HG03354 (cell line): Measurements from ENCODE around the gene PSMD8.

ENCODE experiments used
- ATAC-seq: cut with Tn5 transposase; IDR thresholded peaks from one replicate; pipeline ENCODE4 v1.9.1; 2021; ENCODE audit warnings: mild to moderate bottlenecking; ENCODE audit not compliant: unreplicated experiment, poor library complexity, severe bottlenecking

The PSMD8 gene

DNA sequence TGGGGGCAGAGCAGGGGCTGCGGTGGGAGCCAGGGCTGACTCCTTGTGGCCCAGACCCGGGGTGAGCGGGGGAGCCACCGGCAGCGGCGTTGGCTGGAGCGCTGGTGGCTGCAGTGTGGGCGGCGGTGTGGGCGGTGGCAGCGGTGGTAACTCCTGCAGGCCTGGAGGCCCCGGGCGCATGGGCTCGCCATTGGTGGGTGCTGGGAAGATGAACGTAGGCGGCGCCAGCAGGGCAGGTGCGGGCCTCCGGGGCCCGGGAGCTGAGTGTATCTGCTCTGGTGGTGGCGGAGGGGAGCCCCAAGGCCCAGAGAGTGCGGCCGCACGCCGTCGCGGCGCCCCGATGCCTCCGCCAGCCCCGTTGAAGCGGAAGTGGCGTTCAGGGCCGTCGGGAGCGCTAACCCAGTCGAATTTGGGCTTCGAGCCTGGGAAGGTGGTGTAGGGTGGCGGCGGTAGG, 11.5 kb downstream of the PSMD8 start:
- ATAC-seq = no peak

DNA sequence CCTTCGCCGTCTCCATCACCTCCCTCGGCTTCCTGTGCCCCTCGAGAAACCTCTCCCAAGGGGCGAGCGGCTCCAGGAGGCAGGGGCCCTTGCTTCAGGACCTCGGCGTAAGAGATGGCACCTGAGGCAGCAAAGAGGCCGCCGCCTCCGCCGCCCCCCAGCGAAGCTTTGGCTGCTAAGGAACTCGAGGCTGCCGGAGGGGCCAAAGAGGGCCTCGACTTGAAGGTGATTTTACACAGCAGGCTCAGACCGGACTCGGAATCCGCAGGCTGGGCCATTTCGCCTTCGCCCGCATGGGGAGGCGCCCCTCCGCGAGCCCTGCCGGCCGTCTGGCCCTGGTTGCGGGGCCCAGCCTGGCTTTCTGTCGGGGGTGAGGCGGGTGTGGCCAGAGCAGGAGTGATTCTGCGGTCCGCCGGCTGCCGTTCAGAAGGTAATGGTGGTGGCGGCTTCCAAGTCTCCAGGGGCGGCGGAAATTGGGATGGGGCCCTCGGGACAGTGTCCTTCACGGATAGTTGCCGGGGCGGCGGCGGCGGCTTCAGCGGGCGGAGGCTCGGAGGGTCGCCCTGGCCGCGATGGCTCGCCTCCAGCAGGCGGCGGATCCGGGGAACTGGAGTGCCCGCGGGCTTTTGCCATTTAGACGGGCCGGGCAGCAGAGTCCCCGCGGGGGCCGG, 12.1 kb downstream of the PSMD8 start:
- no peak for ATAC-seq

GRCh38 chr19:38386971-38387549, 12.7 kb downstream of the PSMD8 start:
- ATAC-seq = no peak

- ATAC-seq = peak; percentile 49
Observed at GRCh38 chr19:38387550-38388348, 13.4 kb downstream of the PSMD8 start, which contains the start of gene GGN. TSS of gene GGN (minus strand) at chr19:38388034. CDS start at chr19:38387261, 773 bp downstream.

DNA sequence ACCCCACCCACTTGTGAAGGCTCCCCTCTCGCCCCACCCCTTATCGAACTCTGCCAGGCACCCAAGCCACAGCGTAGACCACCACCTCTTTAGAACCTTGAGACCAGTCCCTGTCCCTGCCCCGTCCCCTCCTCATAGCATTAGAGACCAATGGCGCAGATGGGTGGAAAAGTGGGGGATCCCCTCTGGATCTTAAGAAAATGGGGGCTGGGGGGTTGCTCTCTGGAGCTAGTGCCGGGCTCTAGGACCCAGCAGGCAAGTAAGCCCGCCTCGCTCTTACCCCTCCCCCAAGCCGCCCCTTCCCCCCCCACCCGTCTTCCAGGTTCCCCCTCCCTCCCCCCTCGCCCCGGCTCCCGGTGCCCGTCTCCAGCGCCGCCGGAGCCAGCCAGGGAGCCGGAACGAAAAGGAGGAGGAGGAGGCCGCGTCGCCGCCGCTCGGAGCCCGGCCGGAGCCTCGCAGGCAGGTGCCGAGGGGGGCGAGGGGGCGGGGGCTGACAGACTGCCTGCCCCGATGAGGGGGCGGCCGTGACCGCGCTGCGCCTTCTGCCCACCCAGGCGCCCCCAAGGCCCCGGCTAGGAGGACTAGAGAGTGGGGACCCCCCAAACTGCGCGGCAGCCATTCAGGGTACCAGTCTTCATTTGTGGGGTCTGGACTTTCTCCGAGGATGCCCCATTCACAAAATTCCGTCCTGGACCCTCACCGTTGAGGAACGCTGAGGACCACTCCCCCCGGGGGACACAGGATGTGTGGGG, 14.2 kb downstream of the PSMD8 start, which contains the start of gene SPRED3:
Gene SPRED3, plus strand, starts transcription at position 349 of the 752 bp plus-strand sequence. CDS start 1,606 bp downstream, outside the sequence.
- no peak for ATAC-seq

DNA sequence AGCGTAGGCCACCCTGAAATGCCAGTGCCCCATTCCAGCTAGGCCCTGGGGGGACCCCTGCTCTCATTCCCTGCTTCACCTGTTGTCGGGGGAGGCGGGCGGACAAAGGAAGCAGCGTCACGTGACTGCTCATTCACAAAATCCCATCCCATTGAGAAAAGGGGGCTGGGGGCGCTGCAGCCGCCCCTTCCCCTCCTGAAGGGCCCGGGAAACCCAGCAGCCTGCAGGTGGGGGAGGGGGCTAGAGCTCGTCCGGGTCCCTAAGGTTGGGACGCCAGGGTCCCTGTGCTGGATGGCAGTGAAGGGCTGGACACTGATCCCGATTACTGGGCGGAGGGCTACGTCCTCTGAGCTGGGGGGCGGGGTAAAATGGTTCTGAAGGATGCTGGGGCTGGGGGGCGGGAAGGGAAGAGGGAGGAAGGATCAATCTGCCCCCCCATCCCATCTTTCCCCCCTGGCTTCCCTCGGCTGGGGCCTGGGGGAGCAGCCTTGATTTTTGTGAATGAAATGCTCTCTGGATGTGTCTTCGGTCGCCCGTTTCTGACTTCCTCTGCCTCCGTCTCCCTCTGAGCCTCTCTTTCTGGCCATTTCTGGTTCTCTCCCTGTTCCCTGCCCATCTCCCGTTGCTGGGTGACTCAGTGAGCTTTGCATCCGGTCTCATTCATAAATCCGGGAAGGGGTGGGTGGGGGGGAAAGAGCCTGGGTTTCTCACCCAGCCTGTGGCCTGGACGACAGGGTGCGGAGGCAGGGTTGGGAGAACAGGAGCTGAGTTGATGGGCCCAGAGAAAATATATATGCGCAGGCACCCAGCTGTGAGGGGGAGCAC, 14.9 kb downstream of the PSMD8 start:
- ATAC-seq = no peak

DNA sequence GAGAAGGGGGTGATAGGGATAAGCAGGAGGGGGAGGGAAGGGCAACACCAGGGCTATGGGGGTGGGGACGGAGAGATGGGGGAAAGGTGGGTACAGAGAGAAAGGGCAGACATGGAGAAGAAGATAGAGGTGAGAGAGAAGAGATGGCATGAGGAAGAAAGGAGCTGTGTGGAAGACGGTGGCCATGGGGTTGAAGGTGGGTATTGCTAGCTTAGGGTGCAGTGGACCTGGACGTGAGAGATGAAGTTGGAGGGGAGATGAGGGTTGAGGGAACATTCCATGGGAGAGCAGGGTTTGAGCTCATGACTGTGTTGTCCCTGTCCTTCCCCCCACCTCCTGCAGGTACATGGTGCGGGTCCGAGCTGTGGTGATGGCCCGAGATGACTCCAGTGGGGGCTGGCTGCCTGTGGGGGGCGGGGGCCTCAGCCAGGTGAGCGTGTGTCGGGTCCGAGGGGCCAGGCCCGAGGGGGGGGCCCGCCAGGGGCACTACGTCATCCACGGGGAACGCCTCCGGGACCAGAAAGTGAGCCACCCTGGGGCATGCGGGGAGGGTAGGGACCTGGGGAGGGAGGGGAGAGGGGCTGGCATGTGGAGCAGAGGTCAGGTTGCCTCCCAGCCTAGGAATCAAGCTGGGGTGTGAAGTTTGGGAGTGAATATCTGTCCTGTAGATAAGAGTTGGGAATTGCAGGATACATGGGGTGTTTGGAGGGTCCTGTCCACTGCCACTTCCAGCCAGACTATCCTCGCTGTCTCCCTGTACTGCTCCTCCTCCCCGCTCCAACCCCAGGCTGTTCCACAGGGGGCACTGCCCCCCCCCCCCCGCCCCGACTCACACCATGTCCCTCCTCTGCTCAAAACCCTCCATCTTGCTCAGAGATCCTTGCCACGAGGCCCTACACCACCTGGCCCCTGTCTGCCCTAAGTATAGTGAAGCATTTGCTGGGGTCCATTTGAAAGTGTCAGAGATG, 15.9 kb downstream of the PSMD8 start:
- no peak for ATAC-seq

GRCh38 chr19:38391911-38392464, 17.6 kb downstream of the PSMD8 start:
- no peak for ATAC-seq

DNA sequence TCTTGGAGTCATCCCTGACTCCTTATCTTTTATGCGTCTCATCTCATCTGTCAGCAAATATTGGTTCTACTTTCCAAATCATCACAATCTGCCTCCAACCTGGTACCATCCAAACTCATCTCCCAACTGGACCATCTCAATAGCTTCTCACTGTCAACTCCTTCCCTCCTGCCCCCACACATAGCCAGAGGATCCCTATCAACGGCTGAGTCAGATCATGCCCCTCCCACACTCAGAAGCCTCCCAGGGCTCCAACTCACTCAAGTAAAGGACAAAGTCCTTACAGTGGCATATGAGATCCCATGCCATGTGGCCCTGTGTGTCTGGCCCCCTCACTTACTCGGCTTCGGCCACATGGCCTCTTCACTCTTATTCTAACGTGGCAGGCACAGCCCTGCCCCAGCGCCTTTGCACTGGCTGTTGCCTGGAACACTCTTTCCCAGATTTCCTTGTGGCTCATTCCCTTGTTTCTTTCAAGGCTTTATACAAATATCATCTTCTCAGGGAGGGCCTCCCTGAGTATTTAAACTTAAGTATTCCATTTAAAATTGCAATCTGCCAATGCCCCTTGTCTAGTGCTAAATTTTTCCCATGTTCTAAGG, 18.4 kb downstream of the PSMD8 start:
- ATAC-seq = no peak

DNA sequence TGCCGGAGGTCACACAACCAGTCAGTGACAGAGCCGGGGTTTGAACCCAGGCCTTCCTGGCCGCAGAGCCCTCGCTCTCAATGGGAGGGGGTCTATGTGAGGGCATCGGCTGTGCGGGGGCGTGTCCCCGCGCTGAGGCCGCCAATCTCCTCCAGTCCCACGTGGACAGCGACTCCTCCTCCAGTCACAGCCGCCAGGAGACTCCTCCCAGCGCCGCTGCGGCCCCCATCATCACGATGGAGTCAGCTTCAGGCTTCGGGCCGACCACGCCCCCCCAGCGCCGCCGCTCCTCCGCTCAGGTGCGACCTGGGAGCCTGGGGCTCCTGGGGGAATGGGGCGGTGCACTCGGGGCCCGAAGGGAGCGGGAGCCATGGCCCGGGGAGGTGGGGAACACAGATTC, 20.1 kb downstream of the PSMD8 start:
- ATAC-seq = no peak

GRCh38 chr19:38395381-38396114, 21.2 kb downstream of the PSMD8 start:
- ATAC-seq = no peak

DNA sequence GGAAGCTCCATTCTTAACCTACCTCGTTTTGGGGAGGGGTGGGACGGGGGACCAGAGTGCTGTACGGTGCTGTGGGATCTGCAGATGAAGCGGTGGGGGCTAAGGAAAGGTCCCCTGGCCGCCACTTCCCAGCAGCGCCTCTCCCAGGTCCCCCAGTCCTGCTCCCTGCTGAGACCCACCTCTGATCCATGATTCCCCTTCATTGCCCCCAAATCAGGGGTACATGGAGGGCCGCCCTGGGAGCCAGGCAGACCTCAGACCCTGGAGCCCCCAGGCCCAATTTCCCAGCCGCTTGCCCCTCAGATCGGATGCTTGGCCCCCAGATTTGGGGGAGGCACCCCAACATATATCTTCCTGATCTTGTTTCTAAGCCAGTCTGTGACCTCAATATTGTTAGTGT, 24.7 kb downstream of the PSMD8 start:
- ATAC-seq = no peak

DNA sequence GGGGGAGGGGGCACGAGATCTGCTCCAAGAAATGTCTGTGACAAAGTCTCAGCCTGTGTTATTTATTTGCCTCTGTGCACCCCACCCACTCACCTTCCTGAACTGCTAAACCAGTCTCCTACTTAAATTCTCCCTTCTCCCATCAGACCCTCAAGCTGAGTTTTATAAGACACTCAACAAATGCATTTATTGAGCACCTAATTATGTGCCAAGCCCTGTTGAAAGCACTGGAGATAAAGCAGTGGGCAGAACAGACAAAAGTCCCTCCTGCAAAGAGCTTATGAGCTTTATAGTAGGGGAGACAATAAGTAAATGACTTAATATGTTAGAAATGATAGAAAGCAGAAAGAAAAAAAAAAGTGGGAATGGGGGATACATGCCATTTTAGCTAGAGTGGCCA, 25.2 kb downstream of the PSMD8 start:
- no peak for ATAC-seq

GRCh38 chr19:38400361-38400760, 26.0 kb downstream of the PSMD8 start:
- no peak for ATAC-seq

- ATAC-seq = no peak
Observed at GRCh38 chr19:38401148-38401547, 26.8 kb downstream of the PSMD8 start.

GRCh38 chr19:38402623-38402966, 28.2 kb downstream of the PSMD8 start:
- peak; percentile 13 for ATAC-seq
